ENCODE results near the gene PPP3R2.
A peak's percentile ranks its signal among the peaks of the same experiment; 100 is the strongest.
"Not testable (repeated sequence)": the region's sequence is repeated elsewhere in the genome, so short reads cannot be mapped to it uniquely, and the experiment has no call there.

PPP3R2 gene

DNA sequence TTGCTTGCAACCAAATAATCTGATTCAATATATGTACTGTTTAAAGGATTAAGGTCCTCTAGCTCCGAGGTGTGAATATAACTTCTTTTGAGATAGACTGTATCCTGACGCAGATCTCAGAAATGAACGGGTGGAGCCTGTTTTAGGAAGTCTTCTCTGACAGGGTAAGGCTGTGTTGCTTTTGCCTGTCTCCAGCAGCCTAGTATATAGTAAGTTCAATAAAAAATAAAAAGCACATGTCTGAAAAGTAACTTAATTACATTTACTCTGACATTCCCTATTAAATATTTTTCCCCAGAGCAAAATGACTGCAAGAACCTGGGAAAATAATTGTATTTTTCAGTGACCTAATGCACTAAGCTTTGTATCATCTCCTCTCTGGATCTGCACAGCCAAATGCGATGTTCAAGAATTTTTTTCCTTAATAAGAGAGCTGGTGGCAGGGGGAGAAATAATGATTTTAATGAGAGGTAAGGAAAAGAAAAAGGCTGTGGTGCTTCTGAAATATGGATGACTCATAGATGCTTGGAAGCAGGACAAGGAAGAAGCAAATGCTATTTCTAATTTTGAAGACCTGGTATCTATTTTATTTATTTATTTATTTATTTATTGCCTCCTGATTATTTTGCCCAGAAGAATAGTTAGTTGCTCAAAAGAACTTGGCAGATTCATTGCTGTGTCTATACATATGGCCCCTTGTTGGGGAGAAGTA lies 7.3 kb downstream of the PPP3R2 start:
- DNase-seq = no peak

DNA sequence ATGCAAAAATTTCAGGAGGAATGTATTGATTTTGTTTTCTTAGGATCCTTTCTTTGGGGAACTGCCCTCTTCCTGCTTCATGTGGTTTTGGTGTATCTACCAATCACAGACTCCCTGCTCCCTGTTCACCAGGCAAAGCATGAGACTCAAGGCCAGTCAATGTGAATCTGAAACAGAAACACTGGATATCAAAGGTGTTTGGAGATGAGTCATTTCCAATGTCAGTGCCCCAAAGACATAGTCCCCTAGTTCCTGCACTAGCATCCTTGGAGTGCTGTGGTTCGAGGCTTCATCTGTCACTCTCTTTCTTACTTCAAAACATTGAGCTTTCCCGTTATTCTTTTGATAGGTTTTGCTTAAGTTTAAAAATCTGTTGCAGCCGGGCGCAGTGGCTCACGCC lies 8.1 kb downstream of the PPP3R2 start:
- DNase-seq = no peak

DNA sequence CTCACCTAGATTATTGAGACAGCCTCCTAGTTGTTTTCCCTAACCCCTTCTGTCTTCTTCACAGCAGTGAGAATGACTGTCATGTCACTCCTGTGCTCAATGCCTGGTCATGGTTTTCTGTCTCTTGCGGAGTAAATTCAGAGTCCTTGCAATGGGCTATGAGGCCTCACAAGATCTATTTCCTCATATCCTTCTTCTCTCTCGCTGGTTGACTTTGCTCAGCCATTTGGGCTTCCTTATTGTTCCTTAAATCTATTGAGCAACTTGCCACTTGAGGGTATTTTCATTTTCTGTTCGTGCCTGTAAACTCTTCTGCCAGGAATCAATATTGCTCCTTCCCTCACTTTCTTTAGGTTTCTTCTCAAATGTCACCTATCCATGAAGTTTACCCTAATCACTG lies 9.0 kb downstream of the PPP3R2 start:
- DNase-seq = no peak

DNA sequence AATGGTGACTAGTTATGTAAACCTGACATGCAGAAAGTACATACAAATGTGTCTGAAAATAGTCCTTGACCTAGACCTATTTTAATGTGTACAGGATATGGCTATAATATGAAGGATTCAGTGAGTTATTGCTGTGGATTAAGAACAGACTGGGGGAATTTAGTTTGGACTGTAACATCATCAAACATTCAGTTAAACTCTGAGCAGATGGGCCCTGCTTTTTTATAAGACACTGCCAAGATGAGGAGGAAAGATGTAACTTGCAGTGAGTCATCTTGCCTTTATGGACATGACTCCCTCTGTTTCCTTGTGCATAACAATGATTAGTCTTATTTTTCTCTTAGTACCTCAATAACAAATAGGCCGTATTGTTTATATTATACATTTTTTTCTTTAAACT lies 12.2 kb downstream of the PPP3R2 start:
- no peak for DNase-seq

DNA sequence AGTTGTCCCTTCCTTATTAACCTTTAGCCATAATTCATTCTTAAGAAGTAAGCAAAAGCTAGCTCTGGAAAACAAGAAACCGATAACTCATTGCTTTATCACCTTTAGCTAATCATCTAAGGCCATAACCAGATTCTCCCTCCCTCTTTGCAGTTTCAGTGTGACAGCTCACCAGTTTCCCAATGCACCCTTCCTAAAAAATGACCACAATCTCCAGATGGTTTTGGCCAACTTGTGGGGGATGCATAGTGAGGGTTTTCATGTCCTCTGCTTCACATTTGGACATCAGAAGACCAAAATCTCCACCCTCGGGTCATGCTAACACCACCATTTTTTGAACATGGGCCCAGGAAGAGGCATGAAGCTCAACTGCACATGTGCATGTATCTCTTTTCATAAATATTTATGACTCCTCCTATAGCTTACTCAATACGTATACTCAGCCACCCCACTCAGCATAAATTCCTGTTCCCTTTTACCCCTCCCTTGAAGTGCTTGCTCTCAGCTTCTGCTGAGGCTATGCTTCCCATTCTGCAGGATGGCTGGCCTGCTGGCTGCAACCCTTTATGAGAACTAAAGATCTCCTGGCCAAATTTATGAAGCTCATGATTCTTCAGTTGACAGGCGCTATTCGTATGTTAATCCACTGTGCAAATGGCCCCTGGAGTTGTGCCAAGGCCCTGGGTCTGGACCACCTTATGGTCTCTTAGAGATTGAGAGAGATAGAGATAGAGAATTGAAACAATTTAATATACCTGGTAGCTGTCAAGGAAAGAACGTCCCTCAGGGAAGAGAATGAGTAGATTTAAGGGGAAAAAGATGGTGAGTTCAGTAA lies 14.8 kb downstream of the PPP3R2 start:
- no peak for DNase-seq

DNA sequence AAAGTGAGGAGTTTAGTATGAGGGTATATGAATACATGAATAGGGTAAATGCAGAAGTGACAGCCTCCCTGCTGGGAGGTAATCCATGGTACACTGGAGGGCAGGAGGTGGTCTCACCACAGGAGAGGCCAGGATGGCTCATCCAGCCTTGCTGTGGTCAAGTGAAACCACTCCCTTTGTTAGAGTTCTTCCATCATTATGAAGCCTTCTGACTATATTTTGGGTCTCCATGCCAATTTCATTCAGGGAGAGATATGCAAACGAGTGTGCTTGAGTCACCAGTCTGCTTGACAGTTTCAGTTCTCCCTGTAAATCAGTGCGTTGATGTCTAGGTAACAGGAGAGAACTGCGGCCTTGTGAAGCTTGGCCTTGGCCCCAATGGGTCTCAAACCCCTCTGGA lies 16.4 kb downstream of the PPP3R2 start:
- DNase-seq = no peak

DNA sequence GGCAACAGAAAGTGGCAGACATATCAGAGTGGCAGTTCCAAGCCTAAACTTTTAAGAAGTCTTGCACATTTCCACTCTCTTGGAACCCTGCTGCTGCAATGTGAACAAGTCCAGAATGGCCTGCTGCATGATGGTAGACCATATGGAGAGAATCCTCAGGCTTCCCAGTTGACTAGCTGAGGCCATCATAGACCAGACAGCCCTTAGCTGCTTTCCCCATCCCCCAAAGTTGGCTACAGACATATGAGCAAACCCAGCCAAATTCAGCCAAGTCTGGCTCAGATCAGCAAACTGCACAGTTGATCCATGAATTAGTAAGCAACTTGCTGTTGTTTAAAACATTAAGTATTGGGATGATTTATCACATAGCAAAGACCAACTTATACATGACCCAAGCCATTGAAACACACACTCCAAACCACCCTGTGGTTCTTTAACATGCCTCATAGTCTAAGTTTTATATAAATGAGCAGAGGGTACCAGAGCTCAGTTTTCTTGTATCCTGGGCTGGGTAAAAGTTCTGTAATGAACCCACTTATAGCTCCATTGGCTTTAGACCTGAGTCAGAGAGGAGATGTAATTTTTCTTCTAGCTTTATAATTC lies 19.9 kb downstream of the PPP3R2 start:
- DNase-seq = no peak

DNA sequence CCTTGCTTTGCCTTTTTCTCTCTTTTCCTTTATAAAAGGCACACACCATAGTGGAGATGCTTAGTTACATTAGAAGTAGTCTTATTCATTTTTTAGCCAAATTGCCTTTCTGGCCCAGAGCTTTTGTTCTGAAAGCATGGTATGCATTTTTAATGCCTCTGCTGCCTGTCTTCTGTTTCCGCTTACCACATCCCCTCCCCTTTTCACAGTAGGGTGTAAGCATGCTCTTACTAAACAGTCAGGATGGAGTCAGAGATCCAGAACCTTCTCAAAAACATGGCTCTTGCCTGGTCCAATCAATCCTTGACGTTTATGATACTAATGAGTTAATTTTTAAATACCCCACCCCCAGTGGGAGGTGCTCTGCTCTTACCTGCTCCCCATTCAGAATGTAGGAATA lies 22.5 kb downstream of the PPP3R2 start:
- no peak for DNase-seq

DNA sequence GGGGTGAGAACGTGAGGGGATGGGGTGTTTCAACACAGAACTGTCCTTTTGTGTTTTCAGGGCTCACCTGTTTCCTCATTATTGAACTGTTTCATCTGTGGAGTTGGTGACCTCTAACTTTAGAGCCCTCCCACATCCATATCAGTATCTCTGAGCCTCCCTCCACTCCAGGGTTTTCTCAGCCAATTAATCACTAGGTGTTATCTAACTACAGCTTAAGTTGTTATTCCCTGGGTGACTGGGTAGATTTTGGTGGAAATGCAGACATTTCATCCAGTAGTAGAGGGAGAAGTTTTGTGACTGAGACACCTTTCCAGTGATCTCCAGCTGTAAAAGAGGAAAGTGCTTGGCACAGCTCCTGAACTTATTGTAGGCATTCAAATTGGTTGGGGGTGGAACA lies 23.7 kb downstream of the PPP3R2 start:
- DNase-seq = no peak

DNA sequence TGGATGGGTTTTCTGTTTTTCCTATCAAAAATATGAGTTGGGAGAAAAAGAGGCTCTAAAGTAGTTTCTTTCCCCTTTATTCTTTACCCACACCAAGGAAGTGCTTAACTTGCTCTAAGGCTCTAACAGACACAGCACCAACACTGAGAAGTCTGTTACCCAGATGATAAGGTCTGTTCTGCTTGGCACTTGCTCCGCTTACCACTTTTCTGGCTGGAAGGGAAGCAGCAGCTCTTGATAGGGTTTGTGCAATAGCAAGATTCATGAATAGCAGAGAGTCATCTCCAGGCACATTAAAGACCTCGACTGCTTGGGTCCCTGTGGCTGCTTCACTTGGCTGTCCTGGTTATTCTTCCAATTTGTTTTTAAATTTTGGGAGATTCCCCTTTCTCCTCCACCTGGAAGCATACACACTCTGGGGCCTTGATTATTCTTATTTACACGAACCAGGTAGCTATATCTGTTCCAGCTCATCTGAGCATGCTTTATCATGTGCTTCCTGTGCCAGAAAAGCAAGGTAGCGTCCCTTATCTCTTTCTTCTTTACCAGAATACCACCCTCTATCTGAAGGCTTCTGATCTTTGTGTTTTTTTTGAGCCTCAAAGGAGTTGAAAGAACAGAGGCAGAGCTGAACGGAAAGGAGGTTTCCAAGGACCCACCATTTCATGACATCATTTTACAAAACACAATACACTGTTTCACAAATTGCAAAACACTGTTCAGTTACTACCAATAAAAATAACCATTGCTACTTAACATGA lies 24.8 kb downstream of the PPP3R2 start:
- no peak for DNase-seq

DNA sequence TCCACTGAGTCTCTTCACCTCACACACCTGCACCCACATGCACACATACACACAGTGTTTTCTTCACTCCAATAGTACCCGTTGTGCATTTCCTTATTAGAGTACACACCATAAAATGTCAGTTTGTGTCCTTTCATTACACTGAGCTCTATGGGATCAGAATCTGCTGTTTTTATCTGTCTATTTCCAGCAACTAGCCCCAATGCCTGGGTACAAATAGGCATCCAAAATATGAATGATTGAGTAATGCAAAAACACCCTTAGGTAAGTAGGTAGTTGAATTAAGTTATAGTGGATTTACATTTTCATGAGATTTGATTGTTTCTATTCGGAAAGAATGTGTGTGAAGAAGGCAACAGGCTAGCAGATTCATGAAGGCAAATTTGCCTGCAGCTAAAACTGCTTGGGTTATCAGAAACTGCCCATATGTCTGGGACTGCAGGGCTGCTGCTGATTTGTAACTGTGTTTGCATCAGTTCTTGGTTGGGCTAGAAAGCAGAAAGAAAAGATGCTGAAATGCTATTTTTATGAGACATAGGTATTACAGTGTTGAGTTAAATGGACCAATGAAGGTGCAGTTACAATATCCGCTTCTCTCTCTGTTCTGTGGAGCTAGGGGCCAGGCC lies 26.9 kb downstream of the PPP3R2 start:
- no peak for DNase-seq

DNA sequence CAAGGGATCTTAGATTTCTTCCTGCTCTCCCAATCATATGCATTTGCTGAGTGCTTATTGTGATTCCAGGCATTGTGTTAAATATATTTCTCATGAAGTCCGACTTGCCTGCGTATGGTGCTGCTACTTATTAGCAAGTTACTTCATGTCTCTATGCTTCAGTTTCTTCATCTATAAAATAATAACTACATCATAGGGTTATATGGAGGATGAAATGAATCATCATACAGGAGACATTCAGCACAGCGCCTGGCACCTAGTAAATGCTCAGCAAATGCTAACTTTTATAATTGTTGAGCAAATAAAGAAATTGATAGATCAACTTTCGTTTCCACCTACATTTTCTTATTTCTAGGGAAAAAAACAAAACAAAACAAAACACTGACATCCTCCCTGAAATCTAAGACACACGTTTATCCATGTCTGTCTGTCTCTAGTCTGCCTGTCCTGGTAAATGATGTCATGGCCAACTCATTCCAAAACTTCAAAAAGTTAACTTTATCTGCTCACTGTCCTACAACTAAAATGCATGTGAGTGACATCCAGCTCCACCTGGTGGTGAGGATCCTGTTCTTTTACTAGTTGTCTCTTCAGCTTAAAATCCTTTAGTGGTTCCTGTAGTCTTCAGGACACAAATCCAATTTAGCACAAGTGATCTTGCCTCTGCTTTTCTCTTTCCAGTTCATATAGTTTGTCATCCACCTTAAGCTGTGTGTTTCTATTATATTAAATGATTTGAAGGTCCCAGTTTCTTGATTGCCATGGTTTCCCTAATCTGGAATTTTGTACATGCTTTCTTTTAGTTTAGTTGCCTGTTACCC lies 27.7 kb downstream of the PPP3R2 start:
- peak; percentile 15 for DNase-seq

DNA sequence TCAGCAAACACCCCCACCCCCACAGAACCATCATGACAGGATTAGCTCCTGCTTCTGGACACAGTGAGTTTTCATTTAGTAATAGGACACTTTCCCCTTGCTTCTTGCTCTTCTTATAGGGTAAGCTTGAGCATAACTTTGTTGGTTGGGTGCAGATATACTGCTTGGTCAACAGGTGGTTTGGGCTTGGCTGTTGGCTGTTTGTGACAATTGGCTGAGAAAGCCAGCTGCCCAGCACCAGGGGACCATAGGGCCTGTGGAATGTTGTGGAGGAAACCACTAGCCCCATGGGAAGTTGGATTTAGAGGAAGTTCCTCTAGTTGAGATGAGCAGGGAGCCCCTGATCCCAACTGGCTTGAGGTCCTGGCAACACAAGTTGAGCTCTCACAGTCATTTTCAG lies 30.5 kb downstream of the PPP3R2 start:
- DNase-seq = no peak

DNA sequence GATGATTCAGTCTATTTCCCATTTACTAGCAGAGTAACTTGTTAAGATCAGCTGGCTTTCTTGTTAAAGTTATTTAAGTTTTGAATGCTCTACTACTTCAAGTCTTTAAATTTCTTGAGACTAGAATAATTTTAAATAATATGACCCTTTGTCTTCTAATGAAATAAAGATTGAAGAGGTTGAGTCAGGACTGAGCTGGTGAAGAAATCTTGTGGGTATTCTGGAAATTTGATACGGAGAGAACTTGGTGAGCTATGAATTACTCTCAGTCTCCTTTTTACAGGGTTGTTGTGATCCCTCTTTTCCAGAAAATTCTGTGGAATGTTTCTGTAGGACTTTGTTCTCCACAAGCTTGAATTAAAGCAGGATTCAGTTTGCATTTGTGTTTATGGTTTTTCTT lies 31.8 kb downstream of the PPP3R2 start:
- DNase-seq = no peak

DNA sequence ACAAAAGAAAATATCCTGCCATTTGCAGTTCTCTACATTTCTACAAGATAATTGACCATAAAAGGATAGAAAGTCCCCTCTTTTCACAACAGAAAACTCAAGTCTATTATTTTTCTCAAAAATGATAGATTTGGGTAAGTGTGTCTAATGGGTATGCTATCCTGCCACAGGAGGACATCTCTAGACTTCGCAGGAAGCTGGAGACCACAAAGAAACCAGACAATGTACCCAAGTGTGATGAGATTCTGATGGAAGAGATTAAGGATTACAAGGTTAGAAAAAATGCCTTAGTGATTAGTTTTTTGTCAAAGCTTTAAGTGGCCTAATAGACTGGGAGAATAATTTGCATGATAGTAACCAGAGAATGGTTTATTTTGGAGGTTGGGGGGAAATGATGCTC lies 33.0 kb downstream of the PPP3R2 start:
- DNase-seq = no peak

DNA sequence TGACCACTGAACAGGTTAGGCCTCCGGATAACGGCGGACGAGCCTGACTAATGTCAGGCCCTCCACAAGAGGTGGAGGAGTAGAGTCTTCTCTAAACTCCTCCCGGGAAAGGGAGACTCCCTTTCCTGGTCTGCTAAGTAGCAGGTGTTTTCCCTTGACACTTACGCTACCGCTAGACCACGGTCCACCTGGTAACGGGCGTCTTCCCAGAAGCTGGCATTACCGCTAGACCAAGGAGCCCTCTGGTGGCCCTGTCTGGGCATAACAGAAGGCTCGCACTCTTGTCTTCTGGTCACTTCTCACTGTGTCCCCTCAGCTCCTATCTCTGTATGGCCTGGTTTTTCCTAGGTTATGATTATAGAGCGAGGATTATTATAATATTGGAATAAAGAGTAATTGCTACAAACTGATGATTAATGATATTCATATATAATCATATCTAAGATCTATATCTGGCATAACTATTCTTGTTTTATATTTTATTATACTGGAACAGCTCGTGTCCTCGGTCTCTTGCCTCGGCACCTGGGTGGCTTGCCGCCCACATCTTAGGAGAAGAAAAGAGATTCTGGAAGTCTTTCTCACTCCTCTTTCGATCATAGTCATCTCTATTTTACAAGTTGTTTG lies 45.2 kb downstream of the PPP3R2 start:
- not testable (repeated sequence) for DNase-seq

DNA sequence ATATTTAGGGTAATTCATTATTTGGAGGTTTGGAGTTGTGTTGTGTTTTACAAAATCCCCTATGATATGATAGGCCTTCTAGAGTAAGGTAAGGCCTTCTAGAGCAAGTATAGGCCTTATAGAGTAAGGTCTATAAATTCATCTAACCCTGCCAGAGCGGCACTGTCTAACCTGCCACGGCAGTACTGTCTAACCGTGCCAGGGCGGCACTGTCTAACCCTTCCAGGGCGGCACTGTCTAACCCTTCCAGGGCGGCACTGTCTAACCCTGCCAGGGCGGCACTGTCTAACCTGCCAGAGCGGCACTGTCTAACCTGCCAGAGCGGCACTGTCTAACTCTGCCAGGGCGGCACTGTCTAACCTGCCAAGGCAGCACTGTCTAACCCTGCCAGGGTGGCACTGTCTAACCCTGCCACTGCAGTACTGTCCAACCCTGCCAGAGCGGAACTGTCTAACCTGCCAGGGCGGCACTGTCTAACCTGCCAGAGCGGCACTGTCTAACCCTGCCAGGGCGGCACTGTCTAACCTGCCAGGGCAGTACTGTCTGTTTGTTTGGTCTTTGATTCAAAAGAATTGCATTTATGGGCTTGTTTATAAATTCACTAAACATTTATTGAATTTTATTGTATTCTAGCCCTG lies 51.6 kb downstream of the PPP3R2 start:
- DNase-seq = no peak
